PC-3 (cell line): ENCODE measurements around the gene OGA. TPM values are rescaled to one million over a fixed set of nuclear protein-coding genes. Genes with fewer than 3 reads are reported as not detected.

Experiments
- ATAC-seq: fragments of 200-7000 bp; cut with Tn5 transposase; 2 replicates; pipeline ENCODE4 v1.9.1; 2020; ENCODE audit warnings: mild to moderate bottlenecking, moderate library complexity
- BruUV-seq: library from RNA; stranded (reverse); fragments of 400-500 nt; replicated peaks from 2 replicates; lab custom pipeline; 2021; lab: Mats Ljungman, UMichigan
- CTCF ChIA-PET: fragments of 300-600 bp; sonication (Branson Sonifier 250); formaldehyde crosslinking; loops from one replicate; lab custom pipeline; 2022; ENCODE audit warnings: antibody characterized with exemption; lab: Charles Lee
- POLR2A ChIA-PET: fragments of 300-600 bp; sonication (Branson Sonifier 250); formaldehyde crosslinking; loops from one replicate; lab custom pipeline; 2022; ENCODE audit warnings: antibody characterized with exemption; ENCODE audit not compliant: unreplicated experiment; lab: Charles Lee
- DNase-seq: peaks from one replicate; pipeline ENCODE4 v3.0.0-alpha.2; 2015
- H2AFZ ChIP-seq: fragments of 300-600 bp; sonication (generic); 2 replicates; pipeline ENCODE4 v1.6.0; 2016; ENCODE audit warnings: antibody characterized with exemption, low read length
- H3F3A ChIP-seq: fragments of 300-600 bp; sonication (generic); one replicate; pipeline ENCODE4 v1.6.0; 2017; ENCODE audit warnings: antibody characterized with exemption, low read length, control low read depth, mild to moderate bottlenecking; ENCODE audit not compliant: unreplicated experiment
- H3K27ac ChIP-seq: fragments of 300-600 bp; sonication (generic); 2 replicates; pipeline ENCODE4 v1.5.1; 2016; ENCODE audit warnings: mild to moderate bottlenecking, low read length
- H3K27me3 ChIP-seq: fragments of 300-600 bp; sonication (generic); 2 replicates; pipeline ENCODE4 v1.6.1; 2016; ENCODE audit warnings: low read length, mixed read lengths
- H3K36me3 ChIP-seq: fragments of 300-600 bp; sonication (generic); 2 replicates; pipeline ENCODE4 v1.6.1; 2016; ENCODE audit warnings: low read depth, mixed run types, low read length, mixed read lengths
- H3K4me1 ChIP-seq: fragments of 300-600 bp; sonication (generic); 2 replicates; pipeline ENCODE4 v1.5.1; 2016; ENCODE audit warnings: low read length; ENCODE audit not compliant: insufficient read depth
- H3K4me2 ChIP-seq: fragments of 300-600 bp; sonication (generic); 2 replicates; pipeline ENCODE4 v1.6.0; 2016; ENCODE audit warnings: low read length
- H3K4me3 ChIP-seq: fragments of 300-600 bp; sonication (generic); 2 replicates; pipeline ENCODE4 v1.5.1; 2016; ENCODE audit warnings: mild to moderate bottlenecking, low read length, mixed read lengths
- H3K79me2 ChIP-seq: fragments of 300-600 bp; sonication (generic); 2 replicates; pipeline ENCODE4 v1.6.1; 2017; ENCODE audit warnings: low read length, mixed read lengths
- H3K9ac ChIP-seq: fragments of 300-600 bp; sonication (generic); 2 replicates; pipeline ENCODE4 v1.6.0; 2016; ENCODE audit warnings: mild to moderate bottlenecking, low read length
- H3K9me2 ChIP-seq: fragments of 300-600 bp; sonication (generic); replicated peaks from 2 replicates; pipeline ENCODE4 v1.6.1; 2016; ENCODE audit warnings: mixed run types, low read length, mixed read lengths
- H3K9me3 ChIP-seq: fragments of 300-600 bp; sonication (generic); 2 replicates; pipeline ENCODE4 v1.6.1; 2016; ENCODE audit warnings: low read length, mixed read lengths
- H4K20me1 ChIP-seq: fragments of 300-600 bp; sonication (generic); 2 replicates; pipeline ENCODE4 v1.6.1; 2016; ENCODE audit warnings: low read length, mixed read lengths
- EZH2 ChIP-seq: fragments of 300-600 bp; sonication (generic); IDR thresholded peaks from one replicate; pipeline ENCODE4 v1.6.1; 2017; ENCODE audit warnings: antibody characterized with exemption, mild to moderate bottlenecking, low read length; ENCODE audit not compliant: unreplicated experiment
- EZH2phosphoT487 ChIP-seq: fragments of 300-600 bp; sonication (generic); IDR thresholded peaks from 2 replicates; pipeline ENCODE4 v1.6.1; 2018; ENCODE audit warnings: mild to moderate bottlenecking, antibody characterized with exemption, low read length, borderline replicate concordance
- intact Hi-C: fragments of 100-400 bp; cut with micrococcal nuclease; formaldehyde crosslinking; loops from 2 replicates; pipeline ENCODE4 v1.9.0; 2023
- total RNA-seq: library from RNA; depleted of rRNA; stranded (reverse); fragments of >200 nt; gene quantifications from 2 replicates; pipeline ENCODE4 v1.2.3, GENCODE V29; 2014
- TF ChIP-seq, protein P1 (sequence below): fragments of 300-600 bp; sonication (generic); conservative IDR thresholded peaks from 2 replicates; pipeline ENCODE4 v1.5.1; 2017; ENCODE audit warnings: antibody characterized with exemption, low read depth, mild to moderate bottlenecking, low read length

Gene OGA
- total RNA-seq, 1 experiment from 2014 or later = 42.7 TPM

DNA sequence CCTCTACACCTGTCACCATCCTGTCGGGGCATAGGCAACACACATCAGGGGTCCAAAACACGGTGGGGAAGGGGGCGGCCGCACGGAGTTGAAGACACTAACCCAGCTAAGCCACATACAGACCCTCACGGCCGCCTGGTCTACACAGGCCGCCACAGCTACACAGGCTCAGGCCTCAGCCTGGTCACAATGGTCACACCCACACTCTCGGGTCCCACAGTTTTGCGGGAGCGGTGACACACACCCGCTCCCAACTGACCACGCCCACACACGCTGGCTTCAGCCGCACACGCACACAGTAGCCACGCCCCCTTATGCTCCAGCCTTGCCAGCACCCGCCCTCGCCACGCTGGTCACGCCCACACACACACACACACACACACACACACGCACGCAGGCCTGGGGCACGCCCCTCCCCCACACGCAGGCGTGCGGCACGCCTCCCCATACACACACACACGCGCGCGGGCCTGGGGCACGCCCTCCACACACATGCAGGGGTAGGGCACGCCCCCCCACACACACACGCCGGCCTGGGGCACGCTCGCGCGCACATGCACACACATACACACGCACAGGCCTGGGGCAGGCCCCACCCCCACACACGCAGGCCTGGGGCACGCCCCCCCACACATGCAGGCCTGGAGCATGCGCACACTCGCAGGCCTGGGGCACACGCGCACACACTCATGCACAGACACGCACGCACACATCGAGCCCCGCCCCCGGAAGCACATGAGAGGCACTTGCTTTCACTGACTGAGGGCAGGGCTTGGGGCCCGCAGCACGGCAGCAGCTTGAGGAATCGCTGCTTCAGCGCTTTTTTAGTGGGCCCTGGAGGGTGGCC is 12.3 kb upstream of the OGA start:
- Histone ChIP-seq H3K79me2 (no peaks in the 10 kb centered on the region), H3K9me2 (no peaks in the 10 kb centered on the region), H3K4me1 (peaks cover 22% of the 10 kb centered on the region), H2AFZ (peak overlapping the region; percentile 87), H3K27ac (peak overlapping the region; percentile 80), H4K20me1 (no peaks in the 10 kb centered on the region), H3K4me2 (peak overlapping the region; percentile 82), H3K27me3 (no peaks in the 10 kb centered on the region), H3K4me3 (peak overlapping the region; percentile 62), H3F3A (no peaks in the 10 kb centered on the region), H3K9ac (peak overlapping the region; percentile 72), H3K36me3 (no peaks in the 10 kb centered on the region), H3K9me3 (no peaks in the 10 kb centered on the region)
- peak; percentile 80 for DNase-seq
- TF ChIP-seq EZH2phosphoT487 (no peak), EZH2 (no peak)
- TF ChIP-seq, protein P1, sequence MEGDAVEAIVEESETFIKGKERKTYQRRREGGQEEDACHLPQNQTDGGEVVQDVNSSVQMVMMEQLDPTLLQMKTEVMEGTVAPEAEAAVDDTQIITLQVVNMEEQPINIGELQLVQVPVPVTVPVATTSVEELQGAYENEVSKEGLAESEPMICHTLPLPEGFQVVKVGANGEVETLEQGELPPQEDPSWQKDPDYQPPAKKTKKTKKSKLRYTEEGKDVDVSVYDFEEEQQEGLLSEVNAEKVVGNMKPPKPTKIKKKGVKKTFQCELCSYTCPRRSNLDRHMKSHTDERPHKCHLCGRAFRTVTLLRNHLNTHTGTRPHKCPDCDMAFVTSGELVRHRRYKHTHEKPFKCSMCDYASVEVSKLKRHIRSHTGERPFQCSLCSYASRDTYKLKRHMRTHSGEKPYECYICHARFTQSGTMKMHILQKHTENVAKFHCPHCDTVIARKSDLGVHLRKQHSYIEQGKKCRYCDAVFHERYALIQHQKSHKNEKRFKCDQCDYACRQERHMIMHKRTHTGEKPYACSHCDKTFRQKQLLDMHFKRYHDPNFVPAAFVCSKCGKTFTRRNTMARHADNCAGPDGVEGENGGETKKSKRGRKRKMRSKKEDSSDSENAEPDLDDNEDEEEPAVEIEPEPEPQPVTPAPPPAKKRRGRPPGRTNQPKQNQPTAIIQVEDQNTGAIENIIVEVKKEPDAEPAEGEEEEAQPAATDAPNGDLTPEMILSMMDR = no peak
- ATAC-seq = peak; percentile 69
- POLR2A ChIA-PET = no interaction called here
- intact Hi-C loops = loop anchor here (1.0 kb wide), 1 partner anchor 12 kb away; the partner anchor contains the start of gene OGA
- CTCF ChIA-PET = no interaction called here
- no TSS peak for BruUV-seq

DNA sequence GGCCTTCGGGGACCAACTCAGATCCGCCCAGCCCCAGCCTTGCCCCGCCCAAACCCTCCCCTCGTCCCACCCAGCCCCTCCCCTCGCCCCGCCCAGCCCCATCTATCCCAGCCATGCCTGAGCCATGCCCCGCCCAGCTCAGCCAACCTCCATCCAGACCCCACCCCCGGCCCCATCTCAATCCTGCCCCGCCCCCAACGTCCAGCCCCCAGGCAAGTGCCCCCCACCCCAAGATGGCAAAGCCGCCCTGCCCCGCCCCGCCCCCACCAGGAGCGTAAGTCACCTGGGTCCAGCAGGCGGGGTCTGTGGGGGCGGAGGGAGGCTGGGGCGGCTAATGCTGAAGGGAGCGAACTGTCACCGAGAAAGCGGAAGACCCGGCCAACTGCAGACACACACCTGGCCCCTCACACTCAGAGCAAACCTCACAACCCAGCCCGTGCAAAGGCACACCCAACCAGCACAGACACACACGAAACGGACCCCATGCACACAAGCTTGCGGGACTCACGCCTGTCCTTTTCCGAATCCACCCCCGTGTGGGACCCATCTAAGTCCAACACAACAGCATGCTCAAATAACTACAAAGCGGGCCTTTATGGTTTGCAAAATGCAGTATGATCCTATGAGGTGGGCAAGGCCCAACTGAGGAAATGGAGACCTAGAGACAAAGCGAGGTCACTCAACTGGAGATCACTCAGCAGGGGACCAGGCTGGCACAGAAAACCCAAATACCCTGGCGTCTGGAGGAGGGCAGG is 11.5 kb upstream of the OGA start:
- TF ChIP-seq, protein P1 = no peak
- TF ChIP-seq EZH2 (no peak), EZH2phosphoT487 (no peak)
- Histone ChIP-seq H3K27ac (peak overlapping the region; percentile 80), H3K9me2 (no peaks in the 10 kb centered on the region), H3K79me2 (no peaks in the 10 kb centered on the region), H2AFZ (peak overlapping the region; percentile 87), H3K4me3 (no peak overlapping the region), H3K36me3 (no peaks in the 10 kb centered on the region), H3K4me1 (peaks cover 20% of the 10 kb centered on the region), H3F3A (no peaks in the 10 kb centered on the region), H4K20me1 (no peaks in the 10 kb centered on the region), H3K9ac (no peak overlapping the region), H3K9me3 (no peaks in the 10 kb centered on the region), H3K27me3 (no peaks in the 10 kb centered on the region), H3K4me2 (peak overlapping the region; percentile 82; the same call in 1 of the 2 replicates)
- ChIA-PET POLR2A (interaction anchor here (0.6 kb wide), 1 partner anchor 17 kb away, joined by 3 read pairs; no protein-coding TSS in a partner anchor), CTCF (no interaction called here)
- BruUV-seq = no TSS peak
- intact Hi-C loops = loop anchor here (1.0 kb wide), 1 partner anchor 11 kb away; the partner anchor contains the start of gene OGA
- ATAC-seq (no peak), DNase-seq (no peak)
